Right renal pelvis (tissue), 4 donors: ENCODE measurements around the gene MRPS10. TPM values are rescaled to one million over a fixed set of nuclear protein-coding genes. Genes with fewer than 3 reads are reported as not detected.

Experiments
- DNase-seq, 4 donors: peaks; one replicate each; pipeline ENCODE4 v3.0.0-alpha.2; 2013; ENCODE audit warnings: low read depth in 4 of 4, low spot score in 3 of 4, missing footprints in 1 of 4
- polyA plus RNA-seq, 4 donors: library from polyadenylated mRNA; unstranded; fragments of 120-200 nt; gene quantifications; one replicate each; pipeline ENCODE4 v1.2.1, GENCODE V29; 2013; ENCODE audit not compliant: insufficient read length in 4 of 4

The MRPS10 gene
- polyA plus RNA-seq, result 10 to 100 TPM; 30.3 to 35.9 (median 32.2) TPM

DNA sequence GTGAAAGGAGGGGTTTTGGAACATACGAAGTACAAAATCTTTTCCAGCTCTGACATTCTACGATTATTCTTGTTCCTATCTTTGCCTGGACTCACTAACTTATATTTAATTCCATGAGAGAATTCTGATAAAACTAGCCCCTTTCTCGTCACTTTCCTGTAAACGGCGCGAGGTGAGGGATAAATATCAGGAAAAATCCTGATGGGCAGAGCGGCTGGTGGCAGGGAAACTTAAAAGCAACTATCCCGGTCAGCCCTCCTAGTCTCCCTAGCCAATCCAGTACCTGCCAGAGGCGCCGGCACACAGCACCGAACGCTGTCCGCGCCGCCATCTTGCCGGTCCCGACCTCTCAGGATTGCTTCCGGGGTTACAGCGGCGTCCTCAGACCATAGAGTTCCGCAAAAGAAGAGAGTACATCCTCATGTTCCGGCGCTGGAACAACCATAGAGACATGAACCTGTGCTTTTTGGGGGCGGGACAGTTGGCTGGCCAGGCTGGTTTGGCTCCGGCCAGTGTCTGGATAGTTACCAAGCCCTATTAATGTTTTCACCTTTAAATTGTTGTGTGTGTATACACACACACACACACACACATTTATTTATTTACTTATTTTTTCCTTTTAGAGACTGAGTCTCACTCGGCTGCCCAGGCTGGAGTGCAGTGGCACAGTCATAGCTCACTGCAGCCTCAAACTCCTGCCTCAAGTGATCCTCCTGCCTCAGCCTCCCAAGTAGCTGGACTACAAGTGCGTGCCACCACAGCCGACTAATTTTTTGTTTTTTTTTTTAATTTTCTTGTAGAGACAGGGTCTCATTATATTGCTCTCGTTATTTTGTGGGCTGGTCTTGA is at the start of gene MRPS10:
TSS of gene MRPS10 (minus strand) at position 343 of the 849 bp plus-strand sequence. CDS start at position 331, 12 bp downstream.
- DNase-seq, result peak; percentile 81 to 90 (median 86)

DNA sequence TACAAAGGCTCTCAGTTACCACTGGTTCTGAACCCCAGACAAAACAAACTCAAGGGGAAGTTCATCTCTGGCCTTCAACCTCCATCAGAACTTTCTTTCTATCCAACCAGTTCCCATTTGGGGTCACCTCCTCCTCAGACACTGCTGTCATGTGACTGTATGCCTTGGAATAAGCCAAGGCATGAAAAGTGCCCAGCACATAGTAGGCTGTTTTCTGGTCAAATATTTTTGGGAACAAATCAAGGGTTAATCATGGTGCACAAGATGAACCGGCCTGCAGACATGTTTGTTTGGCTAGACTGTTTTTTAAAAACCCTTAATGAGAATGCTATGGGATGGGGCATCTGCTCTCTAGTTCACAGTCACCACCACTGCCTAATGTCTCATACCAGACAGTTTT is 48.9 kb upstream of the MRPS10 start:
- no peak for DNase-seq

DNA sequence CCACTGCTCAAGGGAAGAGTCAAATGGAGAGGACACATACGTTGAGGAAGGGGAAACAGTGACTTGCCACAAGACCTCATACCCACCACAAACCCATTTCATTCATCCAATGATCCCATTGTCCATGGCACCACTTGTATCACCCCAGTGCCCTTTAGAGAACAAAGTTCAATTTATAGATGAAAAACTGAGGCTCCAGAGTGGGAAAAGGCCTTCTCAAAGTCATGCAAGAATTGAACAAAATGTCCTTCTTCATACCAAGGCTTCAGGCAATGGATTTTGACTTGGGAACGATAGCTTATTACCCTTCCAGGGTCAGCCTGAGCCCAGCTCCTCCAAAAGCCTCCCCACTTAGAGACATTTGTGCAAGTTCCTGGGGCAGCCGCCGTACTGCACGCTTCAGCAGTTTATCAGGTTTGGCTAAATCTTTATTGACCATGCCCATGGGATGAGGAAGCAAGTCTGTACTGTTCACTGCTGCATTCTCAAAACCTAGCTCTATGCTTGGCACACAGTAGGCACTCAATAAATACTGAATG is 47.3 kb upstream of the MRPS10 start:
- no peak for DNase-seq

- no peak for DNase-seq
These were observed 46.6 kb upstream of the MRPS10 start for GRCh38 chr6:42264162-42264851.

DNA sequence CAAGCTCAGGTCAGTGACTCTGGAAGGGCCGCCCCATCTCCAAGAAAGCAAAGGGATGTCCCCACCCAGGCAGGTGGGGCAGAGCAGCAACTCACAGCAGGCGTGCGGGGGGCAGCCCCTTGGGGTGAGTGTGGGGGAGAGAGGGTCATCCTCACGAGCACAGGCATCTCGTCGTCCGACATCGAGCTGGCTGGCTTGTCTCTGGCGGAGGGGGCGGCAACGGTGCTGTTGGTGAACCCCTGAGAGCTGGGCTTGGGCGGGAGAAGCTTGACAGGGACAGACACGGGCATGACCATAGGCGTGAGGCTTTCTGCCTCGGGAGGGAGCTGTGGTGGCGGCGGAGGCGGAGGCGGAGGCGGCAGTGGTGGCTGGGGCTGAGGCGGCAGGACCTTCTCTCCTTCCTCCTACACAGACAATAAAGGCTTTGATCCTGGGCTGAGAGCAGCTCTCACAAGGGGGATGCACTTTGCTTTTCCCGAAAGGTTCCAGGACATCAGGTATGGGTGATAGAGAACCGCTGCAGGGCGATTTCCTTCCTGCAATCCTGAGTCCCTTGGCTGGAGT is 45.6 kb upstream of the MRPS10 start:
- no peak for DNase-seq

DNA sequence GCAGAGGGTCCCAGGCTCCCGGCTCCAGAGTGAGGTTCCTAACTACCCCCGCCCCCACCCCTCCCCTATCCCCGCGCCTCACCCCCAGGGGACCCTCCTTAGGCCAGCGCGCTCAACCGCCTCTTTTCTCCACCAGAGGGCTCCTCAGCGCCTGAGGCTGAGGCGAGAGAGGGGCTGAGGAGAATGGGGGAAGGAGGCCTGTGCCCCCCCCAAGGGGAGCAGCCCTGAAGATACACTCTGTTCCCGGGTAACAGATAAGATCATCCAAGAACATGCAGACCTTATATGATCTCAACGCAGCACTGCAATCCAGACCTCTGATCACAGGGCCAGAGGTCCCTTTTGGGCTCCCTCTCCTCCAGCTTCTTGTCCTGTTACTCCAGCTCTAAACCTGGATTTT is 43.3 kb upstream of the MRPS10 start:
- no peak for DNase-seq

DNA sequence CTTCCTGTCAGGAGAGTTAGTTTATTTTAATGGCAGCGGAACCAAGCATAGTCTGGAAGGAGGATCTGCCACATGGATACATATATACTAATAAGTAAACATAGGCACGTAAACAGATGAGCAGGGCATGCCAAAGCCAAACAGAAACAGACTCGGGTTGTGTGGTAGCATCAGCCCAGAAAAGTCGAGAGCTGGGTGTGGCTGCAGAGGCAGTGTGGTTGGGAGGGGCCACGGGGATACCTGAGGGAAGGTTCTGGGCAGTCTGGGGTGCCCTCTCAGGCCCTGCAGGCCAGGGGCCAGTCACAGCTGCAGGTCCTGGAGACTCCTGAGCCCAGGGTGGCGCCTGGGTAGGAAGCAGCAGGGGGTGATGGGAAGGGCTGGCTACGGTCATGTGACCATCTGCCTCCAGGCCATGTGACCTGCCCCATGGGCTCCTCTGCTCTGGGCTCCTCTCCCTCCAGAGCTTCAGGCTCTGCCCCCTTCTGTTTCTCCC is 42.8 kb upstream of the MRPS10 start:
- DNase-seq, result no peak

- no peak for DNase-seq
These were observed 42.3 kb upstream of the MRPS10 start for GRCh38 chr6:42259841-42260395.

- DNase-seq, result no peak
These were observed 41.6 kb upstream of the MRPS10 start for GRCh38 chr6:42259286-42259685.

DNA sequence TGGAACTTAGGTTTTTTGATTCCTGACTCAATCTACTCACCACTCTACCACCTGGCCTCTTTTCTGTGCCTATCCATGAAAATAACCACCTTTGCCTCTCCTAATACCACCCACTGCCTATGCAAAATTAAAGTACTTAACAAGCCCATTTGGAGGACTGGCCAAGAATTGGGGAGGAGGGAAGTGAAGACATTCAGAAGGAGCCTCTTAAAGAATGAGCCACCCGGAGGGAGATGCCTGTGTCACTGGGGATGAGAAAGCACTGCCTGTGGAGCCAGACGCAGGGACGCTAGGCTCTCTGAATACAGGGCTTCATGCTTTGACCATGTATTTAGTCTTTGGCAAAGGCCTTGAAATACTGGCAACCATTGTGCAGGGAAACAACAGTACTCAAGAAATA is 40.0 kb upstream of the MRPS10 start:
- DNase-seq, result no peak

DNA sequence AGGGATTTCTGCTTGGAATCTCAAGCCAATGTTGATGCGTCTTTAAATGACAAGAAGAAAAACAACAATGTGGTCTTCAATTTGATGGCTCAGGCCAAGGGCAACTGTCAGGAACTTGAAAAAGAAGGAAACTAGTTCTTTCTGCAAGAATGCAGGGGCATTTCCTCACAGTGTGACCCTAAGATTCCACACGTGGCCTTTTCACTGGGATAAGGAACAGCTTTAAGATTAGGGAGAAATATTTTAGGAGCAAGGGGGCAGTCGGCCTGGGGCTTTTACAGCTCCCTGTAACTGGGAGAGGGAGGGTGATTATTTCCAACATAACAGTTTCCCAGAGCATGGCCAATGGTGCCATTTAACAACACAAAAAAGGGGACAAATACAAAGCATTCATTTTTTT is 39.4 kb upstream of the MRPS10 start:
- DNase-seq, result no peak

GRCh38 chr6:42255050-42255449 is 37.4 kb upstream of the MRPS10 start:
- no peak for DNase-seq

DNA sequence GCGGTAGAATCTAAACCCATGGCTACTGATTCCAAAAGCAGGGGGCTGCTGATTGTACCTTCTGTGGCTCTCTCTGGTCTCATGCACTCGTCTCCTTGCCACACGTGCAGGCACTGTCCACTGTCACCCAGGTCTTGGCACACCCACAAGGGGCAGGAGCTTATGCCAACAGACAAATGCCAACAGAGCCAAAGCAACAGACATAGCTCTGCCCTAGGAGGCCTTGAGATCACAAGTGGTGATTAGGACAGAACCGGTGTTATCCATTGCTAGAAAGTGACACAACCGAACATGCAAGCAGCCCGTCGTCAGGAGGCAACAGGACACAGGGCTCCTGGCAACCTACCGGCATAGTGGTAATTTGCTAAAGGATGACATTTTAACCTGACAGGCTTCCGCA is 36.8 kb upstream of the MRPS10 start:
- DNase-seq, result no peak

DNA sequence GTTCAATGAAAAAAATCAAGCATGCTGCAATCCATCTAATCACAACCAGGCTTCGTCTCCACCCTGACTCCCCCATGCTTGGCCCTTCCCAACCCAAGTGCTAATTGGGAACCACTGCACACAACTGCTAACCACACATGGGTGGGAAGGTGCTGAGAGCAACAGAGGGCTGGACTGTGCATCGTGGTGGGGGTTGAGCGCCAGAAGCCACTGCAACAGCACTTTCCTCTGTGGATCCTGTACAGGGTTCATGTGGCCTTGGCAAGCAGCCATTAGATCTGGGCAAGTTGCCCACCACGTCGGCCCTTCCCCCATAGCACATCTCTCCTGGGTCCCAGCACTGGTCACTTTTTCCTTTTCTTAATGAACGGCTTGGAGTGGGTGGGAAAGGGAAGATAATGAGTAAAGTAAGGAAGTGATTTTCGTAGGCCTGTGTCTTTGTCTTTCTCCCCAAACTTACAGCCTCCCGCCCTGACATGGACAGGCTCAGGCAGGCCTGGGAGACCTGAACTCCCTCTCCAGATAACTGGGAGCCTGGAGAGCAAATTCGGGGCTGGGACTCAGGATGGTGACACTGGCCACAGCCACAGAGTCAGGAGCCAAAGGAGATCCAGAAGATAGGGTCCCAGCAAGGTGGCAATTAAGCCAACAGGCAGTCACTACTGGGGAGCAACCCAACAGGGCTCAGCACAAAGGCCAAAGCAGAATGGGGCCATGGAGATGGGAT is 34.4 kb upstream of the MRPS10 start:
- DNase-seq, result no peak

- no peak for DNase-seq
These were observed 33.8 kb upstream of the MRPS10 start for GRCh38 chr6:42251500-42251899.

DNA sequence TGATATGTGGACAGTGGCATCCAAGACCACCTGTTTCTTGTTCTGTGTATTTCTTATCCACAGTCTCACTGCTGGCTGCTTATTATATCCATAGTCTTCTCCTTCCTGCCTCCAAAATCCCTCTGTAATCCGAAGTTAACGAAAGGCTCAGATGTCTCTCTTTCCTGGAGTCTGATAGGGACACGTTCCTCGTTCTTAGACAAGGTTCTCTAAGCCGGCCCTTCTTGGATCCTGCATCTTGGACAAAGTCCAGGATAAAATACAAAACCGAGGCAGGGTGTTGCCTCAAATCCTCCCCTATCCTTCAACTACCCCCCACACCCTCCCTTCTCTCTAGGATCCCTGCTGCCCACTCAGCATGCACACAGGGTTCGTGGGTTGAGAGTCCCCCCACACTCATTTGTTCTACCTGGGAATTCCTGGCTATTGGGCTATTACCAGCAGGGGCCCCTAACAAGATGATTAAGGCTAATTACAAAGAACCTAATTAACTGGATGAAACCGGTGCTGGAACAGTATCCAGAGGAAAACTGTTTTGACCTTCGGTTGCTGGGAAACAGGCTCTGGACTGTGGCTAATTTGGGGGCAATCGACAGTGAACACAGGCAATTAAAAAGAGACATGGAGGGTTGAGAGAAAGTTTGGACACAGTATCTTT is 32.7 kb upstream of the MRPS10 start:
- DNase-seq, result no peak

GRCh38 chr6:42249279-42249678 is 31.6 kb upstream of the MRPS10 start:
- DNase-seq, result no peak

GRCh38 chr6:42243046-42243445 is 25.4 kb upstream of the MRPS10 start:
- DNase-seq, result no peak

GRCh38 chr6:42241915-42242314 is 24.3 kb upstream of the MRPS10 start:
- DNase-seq, result no peak
